HG03039 (cell line): ENCODE data around the gene ATN1.

Experiments
- ATAC-seq: cut with Tn5 transposase; IDR thresholded peaks from one replicate; pipeline ENCODE4 v1.9.1; 2021; ENCODE audit warnings: mild to moderate bottlenecking, moderate library complexity; ENCODE audit not compliant: unreplicated experiment

ATN1 gene

GRCh38 chr12:6944381-6945186 lies 16.8 kb downstream of the ATN1 start:
- peak; percentile 32 for ATAC-seq

GRCh38 chr12:6945613-6946012 lies 17.9 kb downstream of the ATN1 start:
- no peak for ATAC-seq

GRCh38 chr12:6946033-6946919 lies 18.5 kb downstream of the ATN1 start:
- ATAC-seq: no peak

- ATAC-seq: no peak
Observed at GRCh38 chr12:6946920-6947374, 19.2 kb downstream of the ATN1 start.

- ATAC-seq: no peak
Observed at GRCh38 chr12:6947615-6948014, 19.9 kb downstream of the ATN1 start.

- ATAC-seq: no peak
Observed at GRCh38 chr12:6948873-6949594, 21.3 kb downstream of the ATN1 start.

GRCh38 chr12:6950401-6950801 lies 22.6 kb downstream of the ATN1 start:
- no peak for ATAC-seq

GRCh38 chr12:6950811-6951540 lies 23.2 kb downstream of the ATN1 start, which contains the start of gene PTPN6:
Gene PTPN6, plus strand, starts transcription at chr12:6951356. Its CDS starts 157 bp downstream, at chr12:6951513.
- ATAC-seq: no peak

- ATAC-seq: no peak
Observed at GRCh38 chr12:6951551-6952120, 23.9 kb downstream of the ATN1 start.

GRCh38 chr12:6952121-6952862 lies 24.5 kb downstream of the ATN1 start:
- ATAC-seq: no peak

GRCh38 chr12:6952863-6953441 lies 25.2 kb downstream of the ATN1 start:
- ATAC-seq: no peak

GRCh38 chr12:6953442-6954315 lies 25.9 kb downstream of the ATN1 start:
- peak; percentile 45 for ATAC-seq

GRCh38 chr12:6954316-6955107 lies 26.8 kb downstream of the ATN1 start:
- ATAC-seq: no peak

GRCh38 chr12:6955108-6956020 lies 27.6 kb downstream of the ATN1 start:
- ATAC-seq: no peak

- no peak for ATAC-seq
Observed at GRCh38 chr12:6956021-6956727, 28.4 kb downstream of the ATN1 start.
